NOMO-1 treated with DMSO at 0.1 percent for 48 hours (cell line): ENCODE results near the gene FADS3.
A peak's percentile ranks its signal among the peaks of the same experiment; 100 is the strongest.
"Not testable (repeated sequence)": the region's sequence is repeated elsewhere in the genome, so short reads cannot be mapped to it uniquely, and the experiment has no call there.

Source experiments
- DNase-seq: peaks from one replicate; lab custom pipeline; 2025; ENCODE audit not compliant: unreplicated experiment; lab: John Stamatoyannopoulos, UW

FADS3 gene

DNA sequence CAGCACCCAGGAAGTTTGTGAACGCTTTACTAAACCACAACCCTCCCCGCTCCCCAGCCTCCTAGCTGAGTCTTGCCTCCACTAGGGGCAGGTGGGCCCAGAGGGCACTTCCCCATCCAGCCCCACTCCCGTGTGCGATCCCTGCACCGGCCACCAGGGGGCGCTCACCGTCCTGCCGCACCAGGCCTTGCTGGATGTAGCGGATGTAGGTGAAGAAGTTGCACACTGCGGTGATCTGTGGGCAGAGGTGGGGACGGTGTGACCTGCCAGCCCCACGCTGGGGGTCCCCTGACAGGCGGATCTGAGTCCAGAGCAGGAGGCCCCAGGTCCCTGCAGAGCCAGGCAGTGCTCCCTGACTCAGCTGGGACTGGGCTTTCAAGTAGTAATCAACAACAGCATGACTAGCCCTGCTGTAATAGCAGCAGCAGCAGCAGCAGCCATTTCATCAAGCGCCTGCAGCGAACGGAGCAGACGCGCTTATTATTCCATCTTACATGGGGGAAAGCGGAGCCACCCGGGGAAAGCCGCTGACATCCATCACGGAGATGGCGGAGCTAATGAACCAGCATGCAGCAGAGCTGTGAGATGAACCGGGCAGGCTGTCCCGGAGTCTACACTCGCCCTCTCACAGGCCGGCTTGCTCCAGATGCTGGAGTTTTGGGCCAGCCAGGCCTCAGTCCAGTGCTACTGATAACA is 7.9 kb upstream of the FADS3 start:
- DNase-seq = peak; percentile 76

DNA sequence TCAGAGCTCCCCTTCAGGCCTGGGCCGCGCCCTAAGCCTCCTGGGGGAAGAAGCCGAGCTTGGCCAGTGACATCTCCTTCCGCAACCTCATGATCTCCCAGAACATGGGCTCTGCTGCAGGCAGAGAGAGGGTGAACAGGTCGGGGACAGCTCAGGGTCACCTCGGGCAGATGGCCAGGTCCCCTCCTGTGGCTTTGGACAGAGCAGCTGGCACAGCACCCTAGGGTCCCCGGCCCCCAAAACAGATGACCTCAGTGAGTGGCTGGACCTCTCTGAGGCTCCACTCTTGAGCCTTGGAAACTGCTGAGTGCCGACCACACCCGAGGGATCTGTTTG is 6.9 kb upstream of the FADS3 start:
- no peak for DNase-seq

DNA sequence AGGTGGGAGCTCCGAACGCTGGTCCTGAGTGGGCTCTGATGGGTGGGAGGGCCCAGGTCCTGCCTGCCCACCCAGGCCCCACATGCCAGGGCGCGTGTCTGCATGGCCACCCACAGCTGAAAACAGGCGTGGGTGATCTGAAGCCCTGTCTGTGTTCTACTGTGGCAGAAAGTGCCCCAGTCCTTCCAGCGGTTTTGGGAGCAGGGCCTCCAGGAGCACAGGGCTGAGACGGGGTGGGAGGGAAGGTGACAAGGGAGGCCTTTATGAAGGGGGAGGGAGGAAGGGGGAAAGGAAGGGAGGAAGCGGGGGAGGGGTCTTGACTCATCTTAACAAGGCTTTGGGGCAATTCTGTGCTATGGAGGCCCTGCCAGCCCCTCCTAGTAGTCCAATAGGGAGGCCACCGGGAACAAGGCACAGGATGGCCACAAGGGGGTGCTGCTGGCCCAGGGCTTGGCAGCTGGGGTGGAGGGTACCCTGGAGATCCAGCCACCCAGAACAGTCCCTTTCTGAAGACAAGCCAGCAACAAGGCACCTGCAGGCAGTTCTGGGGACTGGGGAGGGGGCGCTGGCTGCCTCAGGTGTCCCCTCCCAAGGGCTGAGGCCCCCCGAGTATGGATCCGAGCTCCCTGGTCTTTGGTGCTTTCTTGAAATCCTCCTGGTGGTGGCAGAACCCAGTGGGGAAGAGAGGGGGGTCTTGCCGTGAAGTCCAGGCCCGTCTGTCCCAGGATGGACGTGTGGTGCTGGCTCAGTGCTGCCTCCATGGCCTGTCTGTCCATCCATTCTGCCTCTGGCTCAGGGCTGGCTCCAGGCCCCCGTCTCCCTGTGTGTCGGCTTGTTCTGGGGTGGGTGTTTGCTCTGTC is 6.3 kb upstream of the FADS3 start:
- peak; percentile 61 for DNase-seq

DNA sequence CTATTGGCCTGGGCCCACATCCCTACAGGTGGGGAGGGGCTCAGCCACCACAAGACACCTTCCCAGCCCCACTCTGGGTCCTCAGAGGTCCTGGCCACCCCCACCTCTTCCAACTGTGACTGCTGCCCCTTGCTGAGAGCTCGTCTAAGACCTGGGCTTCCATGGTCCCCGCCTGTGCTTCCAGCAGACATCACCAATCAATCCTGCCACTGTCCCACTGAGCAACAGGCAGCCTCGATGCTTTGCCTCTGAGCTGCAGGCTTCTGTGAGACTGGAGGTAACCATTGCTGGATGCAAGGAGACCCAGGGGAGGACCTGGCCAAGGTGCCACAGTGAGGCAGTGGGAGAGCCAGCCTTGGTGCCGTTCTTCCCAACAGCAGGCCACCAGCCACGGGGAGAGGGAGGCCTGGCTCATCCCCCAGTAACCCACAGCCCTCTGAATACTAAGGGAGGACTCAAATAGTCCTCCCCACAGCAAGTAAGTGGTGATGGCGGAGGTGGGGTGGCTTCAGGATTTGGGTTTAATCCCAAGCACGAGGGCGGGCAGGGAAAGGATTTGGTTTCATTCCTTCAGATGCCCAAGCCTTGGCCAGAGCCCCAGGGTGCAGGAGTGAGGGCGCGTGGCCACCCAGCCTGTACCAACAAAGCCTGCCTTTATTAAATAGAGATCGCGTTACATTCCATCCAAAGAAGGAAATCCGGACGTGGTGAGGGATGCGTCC is 5.5 kb upstream of the FADS3 start:
- no peak for DNase-seq

DNA sequence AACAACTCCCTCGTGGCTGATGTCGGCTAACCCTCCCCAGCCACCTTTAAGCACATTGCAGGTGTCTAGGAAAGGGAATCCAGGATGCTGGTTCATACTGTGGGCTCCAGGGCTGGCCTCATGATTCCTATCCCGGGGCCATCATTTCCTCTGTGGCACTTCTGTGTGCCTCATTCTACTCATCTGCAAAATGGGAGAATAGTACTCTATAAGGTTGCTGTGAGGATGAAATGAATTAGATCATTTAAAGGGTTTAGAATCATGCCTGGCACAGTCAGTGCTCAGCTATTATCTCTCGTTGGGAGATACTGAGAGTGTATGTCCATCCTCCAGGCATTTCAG is 4.3 kb upstream of the FADS3 start:
- DNase-seq = no peak

DNA sequence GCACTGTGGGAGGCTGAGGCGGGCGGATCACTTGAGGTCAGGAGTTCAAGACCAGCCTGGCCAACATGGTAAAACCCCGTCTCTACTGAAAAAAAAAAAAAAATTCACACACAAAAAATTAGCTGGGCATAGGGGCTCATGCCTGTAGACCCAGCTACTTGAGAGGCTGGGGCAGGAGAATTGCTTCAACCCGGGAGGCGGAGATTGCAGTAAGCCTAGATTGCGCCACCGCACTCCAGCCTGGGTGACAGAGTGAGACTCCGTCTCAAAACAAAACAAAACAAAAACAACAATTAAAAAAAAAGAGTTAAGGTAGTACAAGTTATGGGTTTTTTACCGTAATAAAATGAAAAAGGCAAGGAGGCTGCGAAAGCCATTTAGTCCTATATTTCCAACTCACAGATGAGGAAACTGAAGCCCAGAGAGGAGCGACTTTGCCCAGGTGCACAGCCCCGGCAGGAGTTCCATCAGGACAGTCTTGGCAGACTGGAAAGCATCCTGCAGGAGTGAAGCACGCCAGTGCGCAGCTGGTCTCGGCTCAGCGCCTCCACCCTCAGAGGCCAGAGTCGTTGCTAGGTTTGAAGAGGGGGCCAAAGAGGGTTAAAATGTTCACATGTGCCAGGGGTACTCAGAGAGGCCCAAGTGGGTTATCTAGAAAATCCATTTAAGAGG is 3.8 kb upstream of the FADS3 start:
- DNase-seq = no peak

- no peak for DNase-seq
Observed at GRCh38 chr11:61893981-61894380, 2.6 kb upstream of the FADS3 start.

DNA sequence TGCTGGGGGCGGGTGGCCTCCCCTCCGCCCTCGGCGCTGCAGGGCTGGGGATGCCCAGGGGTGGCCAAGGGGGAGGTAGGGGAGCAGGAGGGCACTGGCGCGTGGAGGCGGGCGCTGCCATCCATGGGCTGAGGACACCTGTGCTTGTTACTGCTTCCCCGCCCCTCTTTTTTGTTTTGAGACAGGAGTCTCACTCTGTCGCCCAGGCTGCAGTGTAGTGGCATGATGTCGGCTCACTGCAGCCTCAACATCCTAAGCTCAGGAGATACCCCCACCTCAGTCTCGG is 683 bp upstream of the FADS3 start:
- DNase-seq = no peak

- peak; percentile 33 for DNase-seq
Observed at GRCh38 chr11:61890529-61891330, 615 bp downstream of the FADS3 start.

- no peak for DNase-seq
Observed at GRCh38 chr11:61889831-61890230, 1.5 kb downstream of the FADS3 start.

DNA sequence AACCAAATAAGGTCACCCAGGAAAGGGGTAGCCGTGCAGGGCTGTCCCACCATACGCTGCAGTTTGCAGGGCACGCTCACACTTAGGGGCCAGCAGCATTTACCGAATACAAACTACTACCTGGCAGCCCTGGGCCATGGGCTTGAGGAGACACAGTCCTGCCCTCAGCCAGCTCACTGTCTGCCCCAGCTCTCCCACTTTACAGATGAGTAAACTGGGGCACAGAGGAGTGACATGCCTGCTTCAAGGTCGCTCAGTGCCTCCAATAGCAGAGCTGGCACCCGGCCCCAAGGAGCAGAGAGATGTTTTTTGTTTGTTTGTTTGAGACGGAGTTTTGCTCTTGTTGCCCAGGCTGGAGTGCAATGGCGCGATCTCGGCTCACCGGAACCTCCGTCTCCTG is 2.8 kb downstream of the FADS3 start:
- no peak for DNase-seq

- no peak for DNase-seq
Observed at GRCh38 chr11:61887839-61888494, 3.4 kb downstream of the FADS3 start.

DNA sequence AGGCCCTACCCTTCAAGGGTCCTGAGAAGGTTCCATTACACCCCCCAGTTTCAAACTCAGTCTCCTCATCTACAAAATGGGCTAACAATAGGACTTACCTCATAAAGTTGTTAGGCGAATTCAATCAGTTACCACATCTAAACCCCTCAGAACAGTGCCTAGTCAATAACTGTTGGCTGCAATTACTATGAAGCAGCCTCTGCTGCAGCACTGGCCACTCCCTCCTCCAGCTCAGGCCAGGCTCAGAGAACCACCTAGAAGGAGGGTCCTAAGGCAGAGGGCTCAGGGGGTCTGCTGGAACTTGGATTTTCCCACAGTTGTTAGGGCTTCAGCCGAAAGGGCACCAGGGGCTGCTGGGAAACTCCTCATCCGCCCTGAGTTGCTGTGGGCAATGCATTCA is 4.7 kb downstream of the FADS3 start:
- DNase-seq = no peak

DNA sequence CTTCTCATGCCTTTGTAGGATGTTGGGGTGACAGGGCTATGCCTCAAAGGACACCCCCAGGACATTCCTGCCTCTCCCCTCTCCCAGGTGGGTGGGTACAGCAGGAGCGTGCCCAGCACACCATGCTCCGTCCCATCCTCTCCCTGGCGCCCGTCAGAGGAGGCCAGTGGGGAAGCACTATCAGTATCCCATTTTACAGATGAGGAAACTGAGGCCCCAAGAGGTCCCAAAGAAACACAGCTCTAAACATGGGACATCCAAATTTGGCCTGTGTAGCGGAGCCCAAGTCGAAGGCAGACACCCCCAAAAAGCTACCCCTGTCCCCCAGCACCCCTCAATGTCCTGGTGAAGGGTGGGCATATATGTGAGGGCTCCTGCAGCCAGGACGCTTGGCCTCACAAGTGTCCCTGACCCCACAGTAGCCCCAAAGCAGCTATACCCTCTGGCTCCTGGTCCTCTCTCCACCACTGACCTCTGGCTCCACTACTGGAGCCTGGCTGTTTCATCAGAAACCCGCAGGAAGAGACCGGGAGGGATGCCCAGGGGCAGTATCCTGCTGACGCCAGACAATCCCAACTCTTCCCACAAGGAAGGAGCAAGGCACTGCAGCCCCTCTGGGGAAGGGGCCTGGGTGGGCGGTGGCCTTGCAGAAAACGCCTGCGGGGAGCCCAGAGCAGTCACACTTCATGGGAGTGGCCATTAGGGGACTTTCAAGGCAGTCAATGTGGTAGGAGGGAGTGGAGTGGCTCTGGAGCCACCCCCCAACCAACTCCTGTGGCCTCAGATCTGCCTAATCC is 5.4 kb downstream of the FADS3 start:
- no peak for DNase-seq

DNA sequence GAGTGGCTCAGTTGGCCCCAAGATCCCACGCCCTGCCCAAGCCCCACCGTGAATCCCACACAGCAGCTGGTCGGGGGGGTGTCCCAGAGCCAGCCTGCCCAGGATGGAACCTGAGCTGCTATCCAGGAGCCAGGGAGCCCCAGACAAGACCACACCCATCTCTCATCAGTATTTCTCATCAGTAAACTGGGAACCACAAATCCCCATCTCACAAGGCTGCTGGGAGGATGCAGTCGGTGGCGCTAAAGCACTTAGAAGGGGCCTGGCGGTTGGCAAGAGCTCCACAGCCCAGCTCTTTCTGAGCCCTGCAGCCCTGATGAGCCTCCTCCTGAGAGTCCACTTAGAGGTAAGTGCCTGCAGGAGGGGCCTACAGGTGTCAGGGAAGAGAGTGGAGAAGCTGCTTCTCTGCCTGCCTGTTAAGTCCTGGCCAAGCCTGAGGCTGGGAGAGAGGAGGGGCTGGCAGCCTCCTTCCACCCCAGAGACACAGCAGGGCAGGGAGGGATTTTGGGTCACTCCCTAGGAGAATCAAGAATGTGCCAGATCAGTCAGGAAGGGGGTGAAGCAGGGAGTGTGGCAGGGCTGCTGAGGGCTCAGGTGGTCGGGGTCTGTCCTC is 6.1 kb downstream of the FADS3 start:
- DNase-seq = no peak

- DNase-seq = no peak
Observed at GRCh38 chr11:61883947-61884346, 7.4 kb downstream of the FADS3 start.

- no peak for DNase-seq
Observed at GRCh38 chr11:61883327-61883726, 8.0 kb downstream of the FADS3 start.

DNA sequence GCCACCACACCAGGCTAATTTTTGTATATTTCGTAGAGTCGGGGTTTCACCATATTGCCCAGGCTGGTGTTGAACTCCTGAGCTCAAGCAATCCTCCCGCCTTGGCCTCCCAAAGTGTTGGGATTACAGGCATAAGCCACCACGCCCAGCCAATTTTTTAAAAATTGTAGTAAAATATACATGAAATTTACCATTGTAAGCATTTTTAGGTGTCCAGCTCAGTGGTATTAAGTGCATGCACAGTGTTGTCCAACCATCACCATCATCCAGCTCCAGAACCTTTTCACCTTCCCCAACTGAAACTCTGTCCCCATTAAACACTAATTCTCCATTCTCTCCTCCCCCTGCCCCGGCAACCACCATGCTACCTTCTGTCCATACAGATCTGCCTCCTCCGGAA is 8.5 kb downstream of the FADS3 start:
- DNase-seq = no peak

GRCh38 chr11:61882267-61882666 is 9.1 kb downstream of the FADS3 start:
- DNase-seq = not testable (repeated sequence)
